GM21381 (cell line): ENCODE data around the gene RND1.
"Not testable (repeated sequence)": the region's sequence is repeated elsewhere in the genome, so short reads cannot be mapped to it uniquely, and the experiment has no call there.

Experiments used
- ATAC-seq: cut with Tn5 transposase; IDR thresholded peaks from one replicate; pipeline ENCODE4 v1.9.1; 2021; ENCODE audit warnings: mild to moderate bottlenecking, moderate library complexity; ENCODE audit not compliant: unreplicated experiment

RND1 gene

DNA sequence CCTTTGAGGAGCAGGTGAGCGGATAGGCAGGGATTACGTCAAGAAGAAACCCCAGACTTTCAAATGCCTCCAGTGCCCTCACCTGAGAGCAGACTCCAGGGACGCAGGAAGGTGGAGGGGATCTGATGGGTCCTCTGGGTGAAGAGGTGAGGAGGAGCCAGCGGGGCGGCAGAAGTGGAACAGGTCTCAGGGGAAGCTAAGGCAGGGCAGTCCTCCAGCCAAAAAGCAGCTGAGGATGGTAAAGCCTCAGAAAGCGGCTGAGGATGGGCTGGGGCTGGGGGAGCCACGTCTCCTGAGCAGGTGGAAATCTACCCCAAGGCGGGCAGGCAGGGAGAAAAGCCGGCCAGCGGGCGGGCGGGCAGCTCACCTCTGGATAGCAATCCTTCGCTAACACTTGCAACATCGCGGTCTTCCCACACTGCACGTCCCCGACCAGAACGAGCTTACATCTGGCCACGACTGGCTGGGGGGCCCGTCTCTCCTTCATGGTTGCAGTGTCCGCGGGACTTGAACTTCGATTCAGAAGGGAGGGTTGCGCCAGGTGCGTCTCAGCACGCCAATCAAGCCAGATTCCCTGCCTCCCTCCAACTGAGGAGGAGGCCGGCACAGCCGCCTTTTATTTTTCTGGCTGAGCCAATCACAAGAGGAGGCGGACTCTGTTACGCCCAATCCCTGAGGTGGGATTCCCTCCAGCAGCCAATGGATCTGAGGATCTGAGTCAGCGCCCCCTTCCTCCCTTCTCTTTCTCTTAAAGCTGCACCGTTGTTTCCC lies at the start of gene RND1:
Gene RND1, minus strand, starts transcription at position 590 of the 771 bp plus-strand sequence. Its CDS starts 103 bp downstream, at position 487.
- ATAC-seq: peak; percentile 94

DNA sequence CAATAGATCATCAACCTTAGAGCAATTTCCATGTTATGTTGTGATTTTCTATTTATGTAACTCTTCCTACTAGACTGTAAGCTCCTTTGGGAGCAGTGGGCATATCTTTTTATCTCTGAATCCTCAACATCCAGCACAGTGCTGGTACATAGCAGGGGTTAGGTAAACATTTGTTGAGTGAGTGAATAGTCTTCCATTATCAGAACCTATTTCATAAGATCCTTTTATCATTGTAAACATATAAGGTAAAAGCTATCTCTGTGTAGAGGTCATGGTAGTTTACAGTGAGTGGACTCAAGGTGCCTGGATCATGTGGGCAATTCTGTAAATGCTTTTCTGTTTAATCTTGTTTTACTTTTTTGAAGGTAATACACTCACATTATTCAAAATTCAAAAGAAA lies 44.5 kb upstream of the RND1 start:
- ATAC-seq: no peak

DNA sequence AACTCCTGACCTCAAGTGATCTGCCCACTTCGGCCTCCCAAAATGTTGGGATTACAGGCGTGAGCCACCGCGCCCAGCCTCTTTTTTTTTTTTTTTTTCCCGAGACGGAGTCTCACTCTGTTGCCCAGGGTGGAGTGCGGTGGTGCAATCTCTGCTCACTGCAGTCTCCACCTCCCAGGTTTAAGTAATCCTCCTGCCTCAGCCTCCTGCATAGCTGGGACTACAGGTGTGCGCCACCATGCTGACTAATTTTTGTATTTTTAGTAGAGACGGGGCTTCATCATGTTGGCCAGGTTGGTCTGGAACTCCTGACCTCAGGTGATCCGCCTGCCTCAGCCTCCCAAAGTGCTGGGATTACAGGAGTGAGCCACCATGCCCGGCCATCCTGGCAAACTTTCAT lies 44.0 kb upstream of the RND1 start:
- ATAC-seq: not testable (repeated sequence)

DNA sequence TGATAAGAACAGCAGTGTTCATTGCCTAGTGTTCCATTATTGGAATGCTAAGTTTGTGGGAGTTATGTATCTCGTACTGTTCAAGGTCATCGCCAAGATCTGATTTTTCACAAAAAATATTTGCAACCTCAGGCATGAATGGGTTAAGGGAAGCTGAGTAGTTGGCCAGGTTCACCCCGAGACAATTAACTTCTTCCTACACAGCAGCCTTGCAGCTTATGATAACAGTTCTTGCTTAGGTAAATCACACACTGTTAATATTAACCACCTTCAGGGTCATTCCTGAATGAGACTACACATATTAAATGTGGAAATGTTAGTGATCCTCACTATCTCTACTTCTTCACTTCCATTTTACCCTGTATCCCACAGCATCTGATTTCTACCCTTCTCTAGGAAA lies 41.6 kb upstream of the RND1 start:
- ATAC-seq: no peak

DNA sequence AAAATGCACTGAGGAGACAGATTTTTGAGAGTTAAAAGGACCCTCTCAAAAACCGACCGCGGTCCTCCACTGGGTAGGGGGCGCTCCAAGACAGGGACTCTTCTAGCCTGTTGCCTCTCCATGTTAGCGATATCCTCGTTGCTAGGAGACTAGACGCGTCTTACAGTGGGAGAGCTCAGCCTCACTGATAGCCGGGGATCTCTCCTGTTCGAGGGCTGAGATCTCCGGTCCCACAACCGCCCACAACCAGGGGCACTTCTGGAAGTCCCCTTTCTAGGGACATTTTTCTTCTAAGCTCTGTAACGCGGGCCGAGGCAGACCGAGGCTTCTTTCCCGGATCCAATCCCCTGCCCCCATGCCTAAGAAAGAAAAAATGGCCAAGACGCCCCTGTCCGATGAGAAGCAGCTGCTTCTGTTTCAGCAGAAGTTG lies 38.3 kb upstream of the RND1 start:
- ATAC-seq: peak; percentile 69

DNA sequence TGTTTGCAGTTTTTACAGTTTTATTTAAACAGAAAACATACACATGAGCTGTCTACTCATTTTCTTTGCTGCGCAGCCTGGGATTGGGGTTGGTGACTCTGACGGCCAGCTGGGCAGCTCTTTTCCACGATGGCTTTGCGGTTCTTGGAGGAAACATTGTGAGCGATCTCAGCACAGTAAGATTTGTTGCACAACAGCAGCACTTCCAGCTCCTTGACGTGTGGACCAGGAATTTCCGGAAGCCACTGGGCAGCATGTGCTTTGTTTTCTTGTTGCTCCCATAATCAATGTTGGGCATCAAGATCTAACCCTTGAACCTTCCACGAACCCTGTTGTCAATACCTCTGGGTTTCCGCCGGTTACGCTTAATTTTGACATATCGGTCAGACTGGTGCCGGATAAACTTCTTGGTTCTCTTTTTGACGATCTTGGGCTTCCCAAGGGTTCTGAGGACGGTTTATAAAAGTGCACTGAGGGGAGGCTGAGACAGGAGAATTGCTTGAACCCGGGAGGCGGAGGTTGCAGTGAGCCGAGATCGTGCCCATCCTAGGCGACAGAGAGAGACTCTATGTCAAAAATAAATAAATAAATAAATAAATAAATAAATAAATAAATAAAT lies 37.8 kb upstream of the RND1 start:
- ATAC-seq: no peak

DNA sequence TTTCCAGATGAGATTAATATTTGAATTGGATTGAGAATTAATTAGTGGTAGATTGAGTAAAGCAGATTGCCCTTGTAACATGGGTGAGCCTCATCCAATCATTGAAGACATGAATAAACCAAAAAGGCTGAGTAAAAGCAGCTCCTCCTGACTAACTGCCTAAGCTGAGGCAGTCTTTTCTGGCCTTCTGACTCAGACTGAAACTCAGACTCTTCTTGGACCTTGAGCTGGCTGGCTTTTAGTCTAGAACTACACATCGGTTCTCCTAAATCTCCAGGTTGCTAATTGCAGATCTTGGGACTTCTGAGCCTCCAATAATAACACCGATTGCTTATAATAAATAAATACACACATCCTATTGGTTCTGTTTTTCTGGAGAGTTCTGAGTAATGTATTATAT lies 35.6 kb upstream of the RND1 start:
- no peak for ATAC-seq

DNA sequence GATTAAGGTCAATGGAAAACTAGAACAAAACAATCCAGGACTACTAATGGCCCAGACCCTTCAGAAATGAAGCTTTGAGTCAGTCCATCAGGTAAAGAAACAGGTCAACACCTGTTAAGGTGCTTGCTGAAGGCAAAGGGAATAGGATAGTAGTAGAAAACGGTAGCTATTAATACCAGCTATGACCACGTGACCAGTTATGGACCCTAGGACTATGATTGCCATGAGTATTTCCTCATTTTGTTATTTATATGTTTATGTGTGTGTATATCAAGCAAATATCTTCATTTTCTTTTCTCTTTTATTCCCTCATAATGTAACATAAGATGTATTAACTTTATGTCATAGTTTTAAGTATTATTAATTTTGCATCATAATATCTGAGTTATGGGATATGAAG lies 34.0 kb upstream of the RND1 start:
- ATAC-seq: no peak

DNA sequence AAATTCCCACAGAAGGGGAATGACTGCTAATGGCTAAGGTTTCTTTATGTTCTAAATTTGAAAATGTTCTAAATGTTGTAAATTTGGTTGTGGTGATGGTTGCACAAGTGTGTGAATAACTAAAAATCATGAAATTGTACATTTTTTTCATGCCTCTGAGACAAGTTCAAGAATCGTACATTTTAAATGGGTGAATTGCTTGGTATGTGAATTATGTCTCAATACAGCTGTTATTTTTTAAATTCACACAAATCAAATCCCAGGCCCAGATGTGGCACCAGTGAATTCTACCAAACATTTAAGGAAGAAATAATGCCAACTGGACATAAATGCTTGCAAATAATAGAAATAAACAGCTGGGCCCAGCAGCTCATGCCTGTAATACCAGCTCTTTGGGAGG lies 28.6 kb upstream of the RND1 start:
- ATAC-seq: no peak

DNA sequence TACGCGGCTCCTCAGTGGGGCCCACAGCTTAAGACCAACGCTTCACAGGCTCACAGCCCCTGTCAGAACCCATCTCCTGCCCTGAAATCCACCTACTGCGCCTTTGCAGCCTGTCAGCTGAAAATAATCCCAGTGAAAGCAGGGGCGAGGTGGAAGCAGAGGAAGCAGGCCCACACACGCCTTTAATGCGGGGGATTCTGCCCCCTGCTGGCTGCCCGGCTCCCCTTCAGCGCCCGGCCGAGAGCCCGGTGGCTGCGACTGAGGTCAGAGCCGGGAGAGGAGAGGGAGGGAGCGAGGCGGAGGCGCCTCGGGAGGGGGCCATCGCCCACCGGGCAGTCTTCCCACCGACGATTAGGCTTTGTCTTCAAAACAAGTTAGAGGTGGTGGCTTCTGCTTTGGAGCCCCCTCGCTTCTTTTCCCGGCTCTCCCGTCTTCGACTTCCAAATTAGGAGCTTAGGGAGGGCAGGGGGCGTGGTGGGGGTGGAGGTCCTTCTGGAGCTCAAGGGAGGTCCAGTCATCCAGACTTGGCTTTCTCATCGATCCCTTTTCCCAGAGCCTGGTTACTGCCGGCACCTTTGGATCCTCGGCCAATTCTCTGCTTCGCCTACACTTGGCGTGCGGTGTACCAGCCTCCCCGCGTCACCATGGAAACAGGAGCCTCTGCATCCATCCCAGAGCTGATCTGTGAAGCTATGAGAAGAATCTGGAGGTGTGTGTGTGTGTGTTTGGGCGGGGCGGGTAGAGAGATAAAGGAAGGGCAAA lies 25.2 kb upstream of the RND1 start:
- no peak for ATAC-seq

DNA sequence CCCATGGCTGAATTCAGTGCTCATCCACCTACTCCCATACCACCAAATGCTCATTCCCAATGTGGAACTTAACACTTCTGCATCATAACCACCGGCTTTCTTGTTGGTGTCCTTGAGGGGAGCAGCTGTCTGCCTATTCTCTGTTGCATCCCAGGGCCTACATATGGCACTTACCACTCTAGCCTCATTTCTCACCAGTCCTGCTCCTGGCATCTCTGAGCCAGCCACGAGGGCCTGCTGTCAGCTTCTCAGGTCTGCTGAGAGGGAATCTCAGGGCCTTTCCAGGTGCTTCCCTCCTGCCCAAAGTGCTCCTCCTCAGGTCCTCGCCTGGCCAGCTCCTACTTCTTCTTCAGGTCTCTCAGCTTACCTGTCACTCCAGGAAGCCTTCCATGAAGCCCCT lies 24.0 kb upstream of the RND1 start:
- ATAC-seq: no peak

DNA sequence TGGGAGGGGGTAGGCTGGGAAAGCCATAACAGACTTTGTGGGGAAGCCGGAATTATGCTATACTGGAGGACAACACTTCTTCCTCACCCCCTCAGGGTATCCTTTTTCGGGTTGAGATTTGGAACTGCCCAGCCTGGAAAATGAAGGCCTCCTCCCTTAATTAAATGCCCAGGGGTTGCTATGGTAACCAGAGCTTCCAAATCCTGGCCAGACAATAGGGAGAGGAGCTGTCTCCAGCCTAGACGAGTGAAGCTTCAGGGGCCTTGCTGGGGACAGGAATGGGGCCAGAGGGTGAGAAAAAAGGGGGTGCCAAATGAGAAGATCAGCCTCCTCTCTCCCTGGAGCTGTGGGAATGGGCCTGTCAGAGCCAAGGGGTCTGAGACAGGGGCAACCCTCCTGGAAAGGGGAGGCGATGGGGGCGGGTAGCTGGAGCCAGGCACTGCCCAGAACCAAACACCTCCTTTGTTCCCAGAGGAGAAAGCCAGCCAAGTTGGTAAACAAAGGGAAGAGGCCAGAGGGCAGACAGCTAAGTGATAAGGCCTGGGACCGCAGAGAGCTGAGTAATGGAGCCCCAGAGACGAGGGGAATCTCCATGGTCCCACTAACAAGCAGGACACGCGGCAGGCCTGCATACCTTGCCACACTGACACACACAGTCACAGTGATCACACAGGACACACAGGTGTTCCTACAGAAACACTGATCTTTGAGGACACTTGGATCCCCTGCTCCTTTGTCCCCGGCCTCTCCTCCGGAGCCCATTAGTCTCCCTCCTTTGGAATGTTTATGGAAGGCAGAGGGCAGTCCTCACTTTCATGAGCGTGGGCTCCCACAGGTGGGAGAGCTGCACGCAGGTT lies 17.9 kb upstream of the RND1 start:
- no peak for ATAC-seq

DNA sequence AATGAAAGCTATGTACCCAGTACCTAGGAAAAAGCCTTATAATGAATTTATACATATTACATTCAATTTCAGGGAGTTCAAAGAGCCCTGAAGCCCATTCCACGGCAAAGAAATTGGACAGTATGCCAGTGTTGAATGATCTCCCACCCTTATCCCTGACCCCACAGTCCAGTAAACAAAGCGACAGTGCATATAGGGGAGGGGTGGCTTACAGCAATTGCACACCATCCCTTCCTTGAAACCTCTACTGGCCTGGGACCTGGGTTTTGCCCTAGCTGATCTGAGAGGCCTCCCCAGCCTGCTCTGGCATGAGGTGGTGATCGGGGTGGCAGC lies 17.3 kb upstream of the RND1 start:
- ATAC-seq: no peak

DNA sequence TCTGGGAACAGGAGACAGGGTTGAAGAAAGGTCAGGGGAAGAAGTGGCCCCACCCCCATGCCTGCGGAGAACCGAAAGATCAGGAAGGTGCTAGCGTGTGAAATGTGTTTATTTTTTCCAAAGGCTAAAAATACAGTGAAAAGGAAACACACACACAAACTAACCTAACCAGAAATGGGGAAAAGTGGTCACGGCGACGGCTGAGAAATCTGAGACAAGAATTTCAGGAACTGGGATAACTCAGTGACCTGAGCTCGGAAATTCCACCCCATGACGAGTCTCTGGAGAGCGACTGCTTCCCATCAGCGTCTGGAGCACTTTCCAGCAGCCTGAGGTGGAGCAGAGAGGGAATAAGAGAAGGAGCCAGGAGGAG lies 16.6 kb upstream of the RND1 start:
- ATAC-seq: no peak

DNA sequence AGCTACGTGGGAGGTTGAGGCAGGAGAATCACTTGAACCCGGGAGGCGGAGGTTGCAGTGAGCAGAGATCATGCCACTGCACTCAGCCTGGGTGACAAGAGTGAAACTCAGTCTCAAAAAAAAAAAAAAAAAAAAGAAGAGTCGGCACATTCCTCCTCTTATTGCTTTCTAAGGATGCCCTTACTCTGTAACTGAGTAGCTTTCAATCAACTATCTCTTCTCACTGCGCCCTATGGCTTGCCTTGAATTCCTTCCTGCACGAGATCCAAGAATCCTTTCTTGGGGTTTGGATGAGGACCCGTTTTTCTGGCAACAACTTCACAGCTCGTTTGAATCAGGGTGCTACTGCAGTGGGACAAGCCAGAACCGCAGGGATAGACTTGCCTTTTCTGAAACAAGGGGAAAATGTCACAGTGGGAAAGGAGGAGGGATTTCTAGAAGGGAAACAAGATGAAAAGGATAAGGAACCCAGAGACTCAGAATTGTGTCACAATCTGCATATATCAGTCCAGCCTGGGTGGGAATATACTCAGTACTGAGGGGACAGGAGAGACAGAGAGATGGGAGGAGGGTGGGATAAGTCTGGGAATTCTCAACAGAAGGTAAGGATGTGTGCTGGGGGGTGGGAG lies 16.1 kb upstream of the RND1 start:
- ATAC-seq: no peak

DNA sequence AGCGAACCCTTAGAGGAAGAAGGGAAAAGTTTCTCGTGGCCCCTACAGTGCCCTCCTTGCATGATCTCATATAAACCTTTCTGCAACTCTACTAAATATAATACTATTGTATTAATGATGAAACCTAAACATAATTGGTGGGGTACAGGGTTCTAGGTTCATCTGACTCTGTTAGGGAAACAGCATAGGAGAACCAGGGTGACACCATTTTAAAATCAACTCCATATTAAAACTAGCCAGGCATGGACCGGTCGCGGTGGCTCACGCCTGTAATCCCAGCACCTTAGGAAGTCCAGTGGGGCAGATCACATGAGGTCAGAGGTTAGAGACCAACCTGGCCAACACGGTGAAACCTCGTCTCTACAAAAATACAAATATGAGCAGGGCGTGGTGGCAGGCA lies 15.0 kb upstream of the RND1 start:
- ATAC-seq: no peak

DNA sequence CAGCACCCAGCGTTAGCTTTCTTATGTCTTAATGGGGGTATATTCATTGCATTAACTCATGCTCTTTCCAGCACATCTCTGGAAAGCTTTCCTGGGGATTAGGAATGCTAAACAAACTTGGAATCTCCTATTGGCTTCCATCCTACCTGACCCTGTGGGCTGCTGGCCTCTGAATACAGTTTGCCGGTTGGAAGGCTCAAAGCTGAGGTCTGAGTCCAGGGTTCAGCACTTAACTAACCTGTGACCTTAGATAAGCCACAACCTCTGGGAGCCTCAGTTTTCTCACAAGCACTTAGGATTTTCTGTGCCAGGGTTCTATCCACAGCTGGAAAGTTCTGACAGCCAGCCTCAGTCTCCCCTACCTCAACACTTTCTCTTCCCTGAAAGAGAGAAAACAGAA lies 12.9 kb upstream of the RND1 start:
- no peak for ATAC-seq

DNA sequence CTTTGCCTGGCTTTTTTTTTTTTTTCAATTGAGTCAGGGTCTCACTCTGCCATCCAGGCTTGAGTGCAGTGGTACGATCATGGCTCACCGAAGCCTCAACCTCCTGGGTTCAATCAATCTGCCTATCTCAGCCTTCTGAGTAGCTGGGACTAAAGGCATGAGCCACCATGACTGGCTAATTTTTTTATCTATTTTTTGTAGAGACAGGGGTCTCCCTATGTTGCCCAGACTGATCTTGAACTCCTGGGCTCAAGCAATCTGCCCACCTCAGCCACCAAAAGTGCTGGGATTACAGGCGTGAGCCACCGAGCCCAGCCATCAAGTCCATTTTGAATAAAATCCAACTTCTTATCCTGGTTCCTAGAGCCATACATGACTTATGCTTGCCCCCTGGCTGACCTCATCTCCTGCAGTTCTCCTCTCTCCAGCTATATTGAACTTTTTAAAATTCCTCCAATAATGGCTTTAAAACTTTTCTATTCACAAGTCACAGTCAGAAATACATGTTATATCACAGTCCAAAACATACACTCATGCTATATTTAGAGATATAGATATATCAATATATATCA lies 10.4 kb upstream of the RND1 start:
- no peak for ATAC-seq

DNA sequence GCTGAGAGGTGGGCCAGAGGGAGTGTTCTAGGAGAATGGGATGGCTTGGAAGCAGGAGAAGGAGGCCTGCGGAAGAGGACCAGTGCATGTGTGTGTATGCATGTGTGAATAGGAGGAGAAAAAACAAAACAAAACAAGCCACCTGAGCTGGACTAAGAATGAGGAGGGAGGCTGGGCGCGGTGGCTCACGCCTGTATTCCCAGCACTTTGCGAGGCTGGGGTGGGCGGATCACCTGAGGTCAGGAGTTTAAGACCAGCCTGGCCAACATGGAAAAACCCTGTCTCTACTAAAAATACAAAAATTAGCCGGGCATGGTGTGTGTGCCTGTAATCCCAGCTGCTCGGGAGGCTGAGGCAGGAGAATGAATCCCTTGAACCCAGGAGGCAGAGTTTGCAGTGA lies 7.9 kb upstream of the RND1 start:
- not testable (repeated sequence) for ATAC-seq

DNA sequence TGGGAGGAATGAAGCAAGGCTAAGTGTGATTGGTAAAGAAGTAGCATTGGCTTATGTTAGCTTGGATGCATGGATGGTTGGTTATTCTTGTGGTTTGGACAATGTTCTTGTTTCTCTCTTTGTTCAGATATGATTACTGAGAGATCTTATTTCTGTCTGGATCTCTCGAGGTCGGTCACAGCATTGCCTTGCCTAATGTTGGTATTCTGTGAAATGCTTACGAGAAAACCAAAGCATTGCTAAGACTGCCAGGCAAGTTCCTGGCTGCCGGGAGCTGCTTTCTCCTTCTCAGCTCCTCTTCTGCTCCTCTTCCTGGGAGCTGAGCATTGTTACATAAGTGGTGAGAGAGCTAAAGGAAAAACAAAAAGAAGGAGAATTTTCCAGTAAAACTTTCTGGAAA lies 7.4 kb upstream of the RND1 start:
- ATAC-seq: no peak
